Neural crest cell (in vitro differentiated cells): ENCODE data around the gene EOMES. TPM values are rescaled to one million over a fixed set of nuclear protein-coding genes. Genes with fewer than 3 reads are reported as not detected.

Experiments
- DNase-seq: peaks from one replicate; pipeline ENCODE4 v3.0.0; 2021; ENCODE audit warnings: low read depth, mixed read lengths, low spot score
- H3K27ac Mint-ChIP-seq: one replicate; pipeline ENCODE4 v1.8.0; 2021; ENCODE audit warnings: mild to moderate bottlenecking, mixed read lengths; ENCODE audit not compliant: unreplicated experiment
- H3K27me3 Mint-ChIP-seq: 2 replicates; pipeline ENCODE4 v1.8.0; 2021; ENCODE audit warnings: low read depth, mild to moderate bottlenecking, mixed read lengths
- H3K36me3 Mint-ChIP-seq: 2 replicates; pipeline ENCODE4 v1.8.0; 2021; ENCODE audit warnings: low read depth, mild to moderate bottlenecking, mixed read lengths
- H3K4me1 Mint-ChIP-seq: 2 replicates; pipeline ENCODE4 v1.8.0; 2021; ENCODE audit warnings: mixed read lengths
- H3K4me3 Mint-ChIP-seq: one replicate; pipeline ENCODE4 v1.8.0; 2021; ENCODE audit warnings: mild to moderate bottlenecking, mixed read lengths
- H3K9me3 Mint-ChIP-seq: 2 replicates; pipeline ENCODE4 v1.8.0; 2021; ENCODE audit warnings: mixed read lengths
- total RNA-seq: library from RNA; stranded (reverse); gene quantifications from 2 replicates; pipeline ENCODE4 v1.2.1, GENCODE V29; 2021
- TF ChIP-seq, protein P1 (sequence below): fragments of 200-600 bp; sonication (generic); conservative IDR thresholded peaks from 2 replicates; pipeline ENCODE4 v1.5.0; 2021; ENCODE audit warnings: antibody characterized with exemption, mild to moderate bottlenecking

Gene EOMES
- total RNA-seq, 1 donor from 2014 or later, result not detected

DNA sequence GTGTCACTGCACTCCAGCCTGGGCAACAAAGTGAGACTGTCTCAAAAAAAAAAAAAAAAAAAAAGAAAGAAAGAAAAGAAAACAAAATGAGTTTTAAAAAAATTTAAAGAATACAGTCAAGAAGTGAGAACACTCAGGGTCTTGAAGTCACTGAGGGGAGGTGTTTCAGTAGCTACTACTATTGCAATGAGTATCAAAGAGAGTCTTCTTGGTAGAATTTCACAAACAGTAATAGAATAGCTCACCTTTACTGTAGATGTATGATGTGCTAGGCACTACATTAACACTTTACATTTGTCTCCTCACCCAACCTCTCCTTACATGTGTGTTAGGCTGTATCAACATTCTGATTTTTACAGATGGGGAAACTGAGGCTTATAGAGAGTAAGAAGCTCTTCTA lies 43.9 kb downstream of the EOMES start:
- no peak overlapping the region for H3K27ac Mint-ChIP-seq

DNA sequence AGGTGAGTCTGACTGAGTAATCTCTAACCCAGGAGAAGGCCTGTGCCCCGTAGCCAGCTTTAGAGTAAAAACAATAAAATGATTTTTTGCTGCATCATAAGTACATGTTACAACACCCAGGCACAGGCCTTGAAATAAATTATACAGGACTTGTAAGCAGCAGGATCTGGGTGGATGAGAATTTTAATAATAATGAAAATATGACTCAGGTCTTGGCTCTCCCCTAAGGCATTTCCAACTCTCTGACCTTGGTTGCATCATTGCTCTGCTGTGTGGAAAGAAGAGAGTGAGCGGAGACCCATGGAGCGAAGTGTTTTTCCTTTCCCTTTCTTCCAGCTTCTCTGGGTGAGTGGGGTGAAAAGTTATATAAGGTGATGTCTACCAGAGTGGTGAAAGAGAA lies 44.6 kb downstream of the EOMES start:
- no peaks in the 10 kb centered on the region for H3K27me3 Mint-ChIP-seq
- TF ChIP-seq, protein P1, sequence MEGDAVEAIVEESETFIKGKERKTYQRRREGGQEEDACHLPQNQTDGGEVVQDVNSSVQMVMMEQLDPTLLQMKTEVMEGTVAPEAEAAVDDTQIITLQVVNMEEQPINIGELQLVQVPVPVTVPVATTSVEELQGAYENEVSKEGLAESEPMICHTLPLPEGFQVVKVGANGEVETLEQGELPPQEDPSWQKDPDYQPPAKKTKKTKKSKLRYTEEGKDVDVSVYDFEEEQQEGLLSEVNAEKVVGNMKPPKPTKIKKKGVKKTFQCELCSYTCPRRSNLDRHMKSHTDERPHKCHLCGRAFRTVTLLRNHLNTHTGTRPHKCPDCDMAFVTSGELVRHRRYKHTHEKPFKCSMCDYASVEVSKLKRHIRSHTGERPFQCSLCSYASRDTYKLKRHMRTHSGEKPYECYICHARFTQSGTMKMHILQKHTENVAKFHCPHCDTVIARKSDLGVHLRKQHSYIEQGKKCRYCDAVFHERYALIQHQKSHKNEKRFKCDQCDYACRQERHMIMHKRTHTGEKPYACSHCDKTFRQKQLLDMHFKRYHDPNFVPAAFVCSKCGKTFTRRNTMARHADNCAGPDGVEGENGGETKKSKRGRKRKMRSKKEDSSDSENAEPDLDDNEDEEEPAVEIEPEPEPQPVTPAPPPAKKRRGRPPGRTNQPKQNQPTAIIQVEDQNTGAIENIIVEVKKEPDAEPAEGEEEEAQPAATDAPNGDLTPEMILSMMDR, result no peak
- H3K4me3 Mint-ChIP-seq, result no peak overlapping the region
- H3K9me3 Mint-ChIP-seq, result no peaks in the 10 kb centered on the region
- no peak overlapping the region for H3K27ac Mint-ChIP-seq
- peaks cover 6% of the 10 kb centered on the region for H3K4me1 Mint-ChIP-seq
- DNase-seq, result no peak
- no peaks in the 10 kb centered on the region for H3K36me3 Mint-ChIP-seq

More for the DNA sequence above, 43.9 kb downstream of the EOMES start:
- H3K36me3 Mint-ChIP-seq, result no peaks in the 10 kb centered on the region
- DNase-seq, result no peak
- TF ChIP-seq, protein P1, result no peak
- H3K9me3 Mint-ChIP-seq, result no peaks in the 10 kb centered on the region
- H3K4me1 Mint-ChIP-seq, result peaks cover 6% of the 10 kb centered on the region
- H3K27me3 Mint-ChIP-seq, result no peaks in the 10 kb centered on the region
- H3K4me3 Mint-ChIP-seq, result no peak overlapping the region

- no peaks in the 10 kb centered on the region for H3K4me1 Mint-ChIP-seq
- H3K36me3 Mint-ChIP-seq, result no peaks in the 10 kb centered on the region
- H3K4me3 Mint-ChIP-seq, result no peak overlapping the region
- DNase-seq, result no peak
- no peaks in the 10 kb centered on the region for H3K27me3 Mint-ChIP-seq
- TF ChIP-seq, protein P1, result no peak
- H3K27ac Mint-ChIP-seq, result no peak overlapping the region
- H3K9me3 Mint-ChIP-seq, result no peaks in the 10 kb centered on the region
Observed at GRCh38 chr3:27675287-27675686, 46.8 kb downstream of the EOMES start.

- H3K4me1 Mint-ChIP-seq, result no peaks in the 10 kb centered on the region
- H3K36me3 Mint-ChIP-seq, result no peaks in the 10 kb centered on the region
- no peak overlapping the region for H3K27ac Mint-ChIP-seq
- H3K27me3 Mint-ChIP-seq, result no peaks in the 10 kb centered on the region
- no peak for DNase-seq
- TF ChIP-seq, protein P1, result no peak
- H3K9me3 Mint-ChIP-seq, result no peaks in the 10 kb centered on the region
- H3K4me3 Mint-ChIP-seq, result no peak overlapping the region
Observed at GRCh38 chr3:27673701-27674100, 48.4 kb downstream of the EOMES start.

DNA sequence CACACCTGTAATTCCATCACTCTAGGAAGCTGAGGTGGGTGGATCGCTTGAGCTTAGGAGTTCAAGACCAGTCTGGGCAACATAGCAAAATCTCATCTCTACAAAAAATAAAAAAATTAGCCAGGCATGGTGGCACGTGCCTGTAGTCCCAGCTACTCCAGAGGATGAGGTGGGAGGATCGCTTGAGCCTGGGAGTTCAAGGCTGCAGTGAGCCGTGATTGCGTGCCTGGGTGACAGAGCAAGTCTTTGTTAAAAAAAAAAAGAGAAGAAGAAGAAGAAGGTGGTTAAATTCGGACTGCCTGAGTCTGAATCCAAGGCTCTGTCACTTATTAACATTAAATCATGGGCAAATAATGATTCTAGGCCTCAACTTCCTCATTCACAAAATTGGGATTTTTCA lies 51.0 kb downstream of the EOMES start:
- no peak overlapping the region for H3K27ac Mint-ChIP-seq

More for the DNA sequence above, 51.0 kb downstream of the EOMES start:
- Mint-ChIP-seq H3K4me1 (peaks cover 8% of the 10 kb centered on the region), H3K36me3 (no peaks in the 10 kb centered on the region), H3K9me3 (no peaks in the 10 kb centered on the region), H3K4me3 (no peak overlapping the region), H3K27me3 (no peaks in the 10 kb centered on the region)
- DNase-seq, result no peak
- TF ChIP-seq, protein P1, result no peak
